Hippocampal formation (tissue), 2 donors: ENCODE data around the gene HBD.

Experiments
- DNase-seq, 2 donors: peaks; one replicate each; lab custom pipeline; 2025; lab: John Stamatoyannopoulos, UW

Gene HBD

GRCh38 chr11:5233307-5233706 lies 976 bp downstream of the HBD start:
- no peak for DNase-seq

DNA sequence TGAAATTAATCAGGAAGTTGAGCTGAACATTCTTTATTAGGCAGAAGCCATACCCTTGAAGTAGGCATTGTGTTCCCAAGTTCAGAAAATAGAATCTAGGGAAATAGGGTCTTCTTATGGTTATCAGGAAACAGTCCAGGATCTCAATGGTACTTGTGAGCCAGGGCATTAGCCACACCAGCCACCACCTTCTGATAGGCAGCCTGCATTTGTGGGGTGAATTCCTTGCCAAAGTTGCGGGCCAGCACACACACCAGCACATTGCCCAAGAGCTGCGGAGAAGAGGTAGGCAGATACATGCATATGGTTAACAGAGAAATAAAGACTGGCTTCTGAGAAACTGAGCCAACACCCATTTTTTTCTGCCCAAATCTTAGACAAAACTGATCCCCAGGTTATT lies 1.5 kb downstream of the HBD start:
- no peak for DNase-seq

DNA sequence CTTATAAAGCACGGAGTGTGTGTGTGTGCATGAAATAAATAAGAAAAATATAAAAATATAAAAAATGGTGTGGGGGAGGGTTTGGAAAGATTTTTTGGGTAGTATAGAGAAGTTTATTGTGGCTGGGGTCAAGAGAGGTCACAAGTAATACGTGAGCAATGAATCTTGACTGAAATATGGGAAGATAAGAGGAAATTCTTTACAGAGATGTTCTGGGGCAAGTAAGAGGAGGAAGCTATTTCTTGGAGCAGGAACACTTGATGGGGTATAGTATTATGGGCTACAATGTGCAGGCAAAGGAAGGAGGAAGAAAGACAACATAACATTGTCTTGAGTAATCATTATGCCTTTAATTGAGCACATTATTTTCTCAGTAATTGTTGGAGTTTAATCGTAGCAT lies 2.1 kb downstream of the HBD start:
- no peak for DNase-seq

GRCh38 chr11:5231111-5231510 lies 3.2 kb downstream of the HBD start:
- DNase-seq, result no peak

- no peak for DNase-seq
These were observed 4.0 kb downstream of the HBD start for GRCh38 chr11:5230266-5230665.

DNA sequence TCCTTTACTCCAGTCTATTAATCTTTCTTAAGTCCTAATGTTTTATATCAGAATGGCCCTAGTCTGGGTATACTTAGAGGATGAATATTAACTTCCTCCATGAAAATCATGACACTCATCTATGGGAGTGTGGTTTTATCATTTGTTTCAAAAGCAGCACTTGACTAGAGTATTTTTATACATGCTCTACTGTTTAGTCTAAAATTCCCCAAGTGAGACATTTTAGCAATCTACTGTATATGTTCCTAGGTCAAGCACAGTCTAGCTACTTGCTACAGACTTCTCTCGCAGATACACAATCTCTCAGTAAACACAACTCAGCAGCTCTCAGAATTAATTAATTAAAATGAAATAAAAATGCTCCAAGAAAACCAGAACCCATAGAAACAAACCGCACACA lies 4.5 kb downstream of the HBD start:
- DNase-seq, result no peak

- DNase-seq, result no peak
These were observed 4.9 kb downstream of the HBD start for GRCh38 chr11:5229356-5229755.

DNA sequence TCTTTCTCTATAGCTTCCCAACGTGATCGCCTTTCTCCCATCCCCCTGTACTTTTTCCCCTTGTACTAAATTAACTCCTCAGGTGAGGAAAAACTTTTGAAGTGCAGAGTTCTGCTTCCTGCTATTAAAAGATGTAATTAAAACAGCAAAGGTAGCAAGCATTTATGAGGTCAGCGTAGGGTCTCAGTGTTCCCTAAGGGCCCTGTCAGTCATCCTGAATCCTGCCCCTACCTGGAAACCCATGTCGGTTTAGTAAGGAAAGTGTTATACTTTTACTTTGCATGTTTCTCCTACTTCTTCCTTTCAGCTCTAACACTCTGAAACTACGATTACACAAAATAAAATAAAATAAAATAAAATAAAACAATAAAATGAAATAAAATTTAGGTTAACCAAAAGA lies 6.2 kb downstream of the HBD start:
- no peak for DNase-seq

GRCh38 chr11:5227681-5228080 lies 6.6 kb downstream of the HBD start:
- no peak for DNase-seq

DNA sequence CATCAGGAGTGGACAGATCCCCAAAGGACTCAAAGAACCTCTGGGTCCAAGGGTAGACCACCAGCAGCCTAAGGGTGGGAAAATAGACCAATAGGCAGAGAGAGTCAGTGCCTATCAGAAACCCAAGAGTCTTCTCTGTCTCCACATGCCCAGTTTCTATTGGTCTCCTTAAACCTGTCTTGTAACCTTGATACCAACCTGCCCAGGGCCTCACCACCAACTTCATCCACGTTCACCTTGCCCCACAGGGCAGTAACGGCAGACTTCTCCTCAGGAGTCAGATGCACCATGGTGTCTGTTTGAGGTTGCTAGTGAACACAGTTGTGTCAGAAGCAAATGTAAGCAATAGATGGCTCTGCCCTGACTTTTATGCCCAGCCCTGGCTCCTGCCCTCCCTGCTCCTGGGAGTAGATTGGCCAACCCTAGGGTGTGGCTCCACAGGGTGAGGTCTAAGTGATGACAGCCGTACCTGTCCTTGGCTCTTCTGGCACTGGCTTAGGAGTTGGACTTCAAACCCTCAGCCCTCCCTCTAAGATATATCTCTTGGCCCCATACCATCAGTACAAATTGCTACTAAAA lies 7.5 kb downstream of the HBD start, which contains the start of gene HBB:
HBB (minus strand) TSS at position 340 of the 579 bp plus-strand sequence; CDS start at position 290, 50 bp downstream.
- peak in 1 of 2 donors; percentile 7 for DNase-seq

- no peak for DNase-seq
These were observed 8.8 kb downstream of the HBD start for GRCh38 chr11:5225480-5225871.

- DNase-seq, result no peak
These were observed 9.5 kb downstream of the HBD start for GRCh38 chr11:5224538-5225479.

DNA sequence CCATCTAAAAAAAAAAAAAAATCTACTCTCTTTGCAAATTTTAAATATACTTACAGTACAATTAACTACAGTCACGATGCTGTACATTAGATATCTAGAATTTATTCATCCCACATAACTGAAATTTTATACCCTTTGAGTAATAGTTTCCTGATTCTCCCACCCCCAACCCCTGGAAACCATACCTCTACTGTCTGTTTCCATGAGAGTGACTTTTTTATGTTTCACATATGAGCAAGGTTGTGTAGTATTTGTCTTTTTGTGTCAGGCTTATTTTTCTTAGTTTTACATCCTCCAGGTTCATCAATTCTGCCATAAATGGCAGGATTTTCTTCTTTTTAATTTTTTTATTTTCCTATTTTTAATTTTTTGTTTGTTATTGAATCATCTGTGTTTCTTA lies 10.6 kb downstream of the HBD start:
- DNase-seq, result no peak

DNA sequence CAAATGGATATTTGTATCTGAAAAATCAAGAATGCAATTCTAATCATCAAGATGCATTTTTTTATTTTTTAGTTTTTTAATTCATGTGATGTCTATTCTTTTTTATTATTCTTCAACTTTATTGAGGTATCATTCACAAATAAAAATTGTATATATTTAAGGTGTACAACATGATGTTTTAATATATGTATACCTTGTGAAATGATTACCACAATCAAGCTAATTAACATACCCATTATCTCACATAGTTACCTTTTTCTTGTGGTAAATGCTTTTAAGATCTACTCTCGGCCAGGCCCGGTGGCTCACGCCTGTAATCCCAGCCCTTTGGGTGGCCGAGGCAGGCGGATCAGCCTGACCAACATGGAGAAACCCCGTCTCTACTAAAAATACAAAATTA lies 11.1 kb downstream of the HBD start:
- DNase-seq, result no peak

GRCh38 chr11:5210376-5210885 lies 23.9 kb downstream of the HBD start:
- no peak for DNase-seq

DNA sequence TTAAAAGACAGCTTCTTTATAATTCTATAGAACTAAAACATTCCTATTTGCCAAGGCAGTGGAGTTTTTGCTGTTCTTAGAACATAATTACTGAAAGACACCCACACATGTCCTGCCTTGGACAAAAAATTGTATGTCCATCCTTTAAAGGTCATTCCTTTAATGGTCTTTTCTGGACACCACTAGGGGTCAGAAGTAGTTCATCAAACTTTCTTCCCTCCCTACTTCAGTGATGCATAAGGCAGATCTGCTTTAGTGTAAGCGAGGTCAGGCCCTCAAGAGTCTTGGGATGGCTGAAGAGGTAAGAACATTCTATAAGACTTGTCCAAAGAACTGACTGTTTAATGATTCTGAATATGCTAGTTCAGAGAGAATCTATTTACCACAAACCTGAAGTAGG lies 29.5 kb downstream of the HBD start:
- DNase-seq, result no peak

DNA sequence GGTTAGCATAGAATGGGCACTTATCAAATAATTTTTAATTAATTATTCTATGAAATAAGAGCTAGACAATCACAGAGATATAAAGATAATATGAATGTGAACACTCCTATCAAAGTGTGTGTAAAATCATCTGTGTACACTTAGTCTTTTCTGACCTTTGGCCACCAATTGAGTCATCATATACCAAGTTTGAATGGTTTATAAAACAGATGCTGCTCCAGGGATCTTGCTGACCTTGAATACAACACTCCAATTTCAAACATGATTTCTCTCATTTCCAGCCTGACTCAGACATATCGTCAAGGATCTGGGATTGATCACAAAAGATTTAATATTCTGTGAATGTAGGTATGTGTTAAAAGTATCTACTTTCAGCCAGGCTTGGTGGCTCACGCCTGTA lies 30.9 kb downstream of the HBD start:
- DNase-seq, result no peak

- no peak for DNase-seq
These were observed 33.7 kb downstream of the HBD start, which contains the start of gene OR51V1 for GRCh38 chr11:5200582-5200981. OR51V1 (minus strand) TSS chr11:5200682; CDS start chr11:5200682, 0 bp downstream.

DNA sequence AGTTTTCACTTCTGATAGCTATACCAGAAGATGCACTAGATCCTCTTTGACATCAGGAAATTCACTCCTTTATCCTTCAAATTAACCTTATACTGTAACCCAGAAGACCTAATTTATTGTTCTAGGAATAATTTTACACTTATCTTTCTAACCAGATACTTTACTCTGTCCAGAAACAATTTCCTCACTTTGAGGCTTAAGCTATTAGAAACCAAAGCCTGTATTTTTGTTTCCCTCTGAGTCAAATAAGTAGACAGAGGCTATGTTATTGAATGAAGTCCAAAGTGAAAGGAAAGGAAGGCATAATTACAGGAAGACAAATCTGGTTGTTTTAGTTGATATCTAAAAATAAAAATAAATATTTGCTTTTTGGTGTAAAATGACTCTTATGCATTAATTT lies 36.0 kb downstream of the HBD start:
- DNase-seq, result no peak

DNA sequence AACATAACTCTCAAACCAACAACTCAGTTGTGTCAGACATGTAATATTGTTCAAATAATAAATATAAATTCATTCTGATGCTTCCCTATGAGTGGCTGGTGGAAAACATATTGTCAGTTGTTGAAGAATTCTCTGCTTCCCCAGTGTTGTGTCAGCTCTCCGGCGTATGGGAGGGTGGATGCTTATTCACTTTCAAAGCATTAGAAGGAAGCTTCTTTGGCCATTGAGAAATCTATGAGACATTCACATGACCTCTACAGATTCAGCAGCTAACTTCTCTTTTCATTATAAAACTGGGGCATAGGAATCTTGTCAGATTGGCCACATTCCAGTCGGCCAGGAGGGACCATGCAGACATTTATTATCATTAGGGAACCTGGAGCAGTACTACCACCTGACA lies 36.7 kb downstream of the HBD start:
- DNase-seq, result no peak

GRCh38 chr11:5196731-5197130 lies 37.6 kb downstream of the HBD start:
- no peak for DNase-seq

DNA sequence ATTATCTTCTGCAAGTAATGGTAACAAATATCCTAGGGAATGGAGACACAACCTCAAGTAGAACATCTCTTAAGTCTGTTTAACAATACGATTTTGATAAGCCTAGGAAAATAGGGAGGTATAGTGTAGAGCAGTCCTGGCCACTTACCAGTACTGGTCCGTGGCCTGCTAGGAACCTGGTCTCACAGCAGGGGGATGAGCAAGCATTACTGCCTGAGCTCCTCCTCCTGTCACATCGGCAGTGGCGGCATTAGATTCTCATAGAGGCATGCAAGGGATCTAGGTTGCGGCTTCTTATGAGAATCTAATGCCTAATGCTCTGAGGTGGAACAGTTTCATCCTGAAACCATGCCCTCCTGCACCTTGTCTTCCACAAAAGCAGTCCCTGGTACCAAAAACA lies 38.2 kb downstream of the HBD start:
- no peak for DNase-seq

DNA sequence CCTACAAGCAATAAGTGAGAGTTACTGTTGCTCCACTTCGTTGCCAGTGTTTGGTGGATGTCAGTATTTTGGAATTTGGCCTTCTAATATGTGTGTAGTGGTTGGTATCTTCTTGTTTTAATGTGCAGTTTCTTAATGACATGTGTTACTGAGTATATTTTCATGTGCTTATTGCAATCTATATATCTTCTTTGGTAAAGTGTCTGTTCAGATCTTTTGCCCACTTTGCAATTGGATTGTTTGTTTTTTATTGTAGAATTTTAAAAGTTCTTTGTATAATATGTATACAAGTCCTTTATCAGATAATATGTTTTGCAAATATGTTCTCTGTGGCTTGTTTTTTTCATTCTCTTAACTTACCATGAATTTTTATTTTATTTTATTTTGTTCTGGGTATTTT lies 41.5 kb downstream of the HBD start:
- no peak for DNase-seq
